Gastrocnemius medialis (tissue), 4 donors: Measurements from ENCODE around the gene HES4.

Experiments
- POLR2A ChIP-seq, 2 donors: fragments of 450-650 bp; IDR thresholded peaks; one replicate each; pipeline ENCODE4 v1.6.1; 2017; ENCODE audit warnings: antibody characterized with exemption in 2 of 2, mild to moderate bottlenecking in 2 of 2, moderate library complexity in 2 of 2
- TF ChIP-seq, protein P1 (sequence below), 5 experiments: fragments of 450-650 bp in 3 of 5; fragments of 200-600 bp in 2 of 5; sonication (generic) in 2 of 5; IDR thresholded peaks in 4 of 5; conservative IDR thresholded peaks in 1 of 5; 1 replicate in 4 of 5; 2 replicates in 1 of 5; pipeline ENCODE4 v1.5.1; 2016 to 2019; ENCODE audit warnings: antibody characterized with exemption in 5 of 5, mild to moderate bottlenecking in 3 of 5, moderate library complexity in 3 of 5

- TF ChIP-seq, protein P1, sequence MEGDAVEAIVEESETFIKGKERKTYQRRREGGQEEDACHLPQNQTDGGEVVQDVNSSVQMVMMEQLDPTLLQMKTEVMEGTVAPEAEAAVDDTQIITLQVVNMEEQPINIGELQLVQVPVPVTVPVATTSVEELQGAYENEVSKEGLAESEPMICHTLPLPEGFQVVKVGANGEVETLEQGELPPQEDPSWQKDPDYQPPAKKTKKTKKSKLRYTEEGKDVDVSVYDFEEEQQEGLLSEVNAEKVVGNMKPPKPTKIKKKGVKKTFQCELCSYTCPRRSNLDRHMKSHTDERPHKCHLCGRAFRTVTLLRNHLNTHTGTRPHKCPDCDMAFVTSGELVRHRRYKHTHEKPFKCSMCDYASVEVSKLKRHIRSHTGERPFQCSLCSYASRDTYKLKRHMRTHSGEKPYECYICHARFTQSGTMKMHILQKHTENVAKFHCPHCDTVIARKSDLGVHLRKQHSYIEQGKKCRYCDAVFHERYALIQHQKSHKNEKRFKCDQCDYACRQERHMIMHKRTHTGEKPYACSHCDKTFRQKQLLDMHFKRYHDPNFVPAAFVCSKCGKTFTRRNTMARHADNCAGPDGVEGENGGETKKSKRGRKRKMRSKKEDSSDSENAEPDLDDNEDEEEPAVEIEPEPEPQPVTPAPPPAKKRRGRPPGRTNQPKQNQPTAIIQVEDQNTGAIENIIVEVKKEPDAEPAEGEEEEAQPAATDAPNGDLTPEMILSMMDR (IDR thresholded peaks at IDR 0.05 in 4 of 5, conservative IDR thresholded peaks at IDR 0.05 in 1 of 5) = no peak
- peak; percentile 85 to 93 for TF ChIP-seq POLR2A (IDR thresholded peaks at IDR 0.05)
Measured at GRCh38 chr1:999725-1000356, at the start of gene HES4.
